BLaER1 (cell line): ENCODE results near the gene CCDC191.
A peak's percentile ranks its signal among the peaks of the same experiment; 100 is the strongest.

ENCODE experiments used
- H3K27ac ChIP-seq: shearing (Covaris generic); formaldehyde crosslinking; 2 replicates; pipeline ENCODE4 v1.8.1; 2022
- H3K27me3 ChIP-seq: shearing (Covaris generic); formaldehyde crosslinking; 2 replicates; pipeline ENCODE4 v1.8.1; 2022
- H3K36me3 ChIP-seq: shearing (Covaris generic); formaldehyde crosslinking; 2 replicates; pipeline ENCODE4 v1.8.1; 2022
- H3K4me1 ChIP-seq: shearing (Covaris generic); formaldehyde crosslinking; 2 replicates; pipeline ENCODE4 v1.8.1; 2022
- H3K4me2 ChIP-seq: shearing (Covaris generic); formaldehyde crosslinking; 2 replicates; pipeline ENCODE4 v1.8.1; 2022
- H3K4me3 ChIP-seq: shearing (Covaris generic); formaldehyde crosslinking; 2 replicates; pipeline ENCODE4 v1.8.1; 2022
- H3K9ac ChIP-seq: shearing (Covaris generic); formaldehyde crosslinking; 2 replicates; pipeline ENCODE4 v1.8.1; 2022
- H3K9me3 ChIP-seq: shearing (Covaris generic); formaldehyde crosslinking; 2 replicates; pipeline ENCODE4 v1.8.1; 2022
- H4K20me1 ChIP-seq: shearing (Covaris generic); formaldehyde crosslinking; 2 replicates; pipeline ENCODE4 v1.8.1; 2022
- Cebpa-rat ChIP-seq: shearing (Covaris generic); IDR thresholded peaks from 2 replicates; pipeline ENCODE4 v1.8.1; 2022

Gene CCDC191

GRCh38 chr3:113983544-113983943, 72.8 kb downstream of the CCDC191 start:
- Histone ChIP-seq H3K4me3 (no peak overlapping the region), H4K20me1 (no peaks in the 10 kb centered on the region), H3K9me3 (no peaks in the 10 kb centered on the region), H3K27me3 (no peaks in the 10 kb centered on the region), H3K36me3 (no peaks in the 10 kb centered on the region), H3K9ac (no peak overlapping the region), H3K4me2 (no peak overlapping the region; the same call in 1 of the 2 replicates), H3K4me1 (peaks cover 39% of the 10 kb centered on the region), H3K27ac (no peak overlapping the region)
- TF ChIP-seq Cebpa-rat, result no peak

- Histone ChIP-seq H3K9me3 (no peaks in the 10 kb centered on the region), H3K4me1 (peaks cover 44% of the 10 kb centered on the region), H3K4me2 (peak overlapping the region; percentile 14; the same call in 1 of the 2 replicates), H3K9ac (no peak overlapping the region), H3K27me3 (no peaks in the 10 kb centered on the region), H4K20me1 (no peaks in the 10 kb centered on the region), H3K36me3 (no peaks in the 10 kb centered on the region), H3K4me3 (no peak overlapping the region), H3K27ac (no peak overlapping the region)
- TF ChIP-seq Cebpa-rat, result no peak
Measured at GRCh38 chr3:113981803-113982202, 74.5 kb downstream of the CCDC191 start.

GRCh38 chr3:113979916-113980315, 76.4 kb downstream of the CCDC191 start:
- no peak for TF ChIP-seq Cebpa-rat
- Histone ChIP-seq H3K4me1 (peaks cover 26% of the 10 kb centered on the region), H3K4me2 (no peak overlapping the region), H3K4me3 (no peak overlapping the region), H3K36me3 (no peaks in the 10 kb centered on the region), H3K9me3 (peaks cover 3% of the 10 kb centered on the region; the same call in 1 of the 2 replicates), H3K27me3 (no peaks in the 10 kb centered on the region), H3K9ac (no peak overlapping the region), H4K20me1 (no peaks in the 10 kb centered on the region), H3K27ac (no peak overlapping the region)

GRCh38 chr3:113977822-113978221, 78.5 kb downstream of the CCDC191 start:
- Histone ChIP-seq H3K27ac (no peak overlapping the region), H3K36me3 (peaks cover 6% of the 10 kb centered on the region), H3K9ac (no peak overlapping the region), H3K4me3 (no peak overlapping the region), H3K9me3 (peaks cover 24% of the 10 kb centered on the region), H3K27me3 (no peaks in the 10 kb centered on the region), H3K4me1 (peaks cover 16% of the 10 kb centered on the region), H4K20me1 (no peaks in the 10 kb centered on the region), H3K4me2 (peak overlapping the region; percentile 40; the same call in 1 of the 2 replicates)
- TF ChIP-seq Cebpa-rat, result no peak

- Histone ChIP-seq H3K27ac (no peak overlapping the region), H3K9ac (no peak overlapping the region), H3K4me1 (no peaks in the 10 kb centered on the region), H3K4me2 (no peak overlapping the region), H4K20me1 (no peaks in the 10 kb centered on the region), H3K9me3 (peaks cover 18% of the 10 kb centered on the region), H3K36me3 (no peaks in the 10 kb centered on the region; the same call in 1 of the 2 replicates), H3K27me3 (no peaks in the 10 kb centered on the region), H3K4me3 (no peak overlapping the region)
- no peak for TF ChIP-seq Cebpa-rat
Measured at GRCh38 chr3:113968986-113969385, 87.3 kb downstream of the CCDC191 start.

- no peak for TF ChIP-seq Cebpa-rat
- peaks cover under 1% of the 10 kb centered on the region; the same call in 1 of the 2 replicates for H3K9me3 ChIP-seq
- H3K4me3 ChIP-seq, result no peak overlapping the region
- H3K36me3 ChIP-seq, result no peaks in the 10 kb centered on the region; the same call in 1 of the 2 replicates
- no peak overlapping the region for H3K4me2 ChIP-seq
- no peaks in the 10 kb centered on the region for H3K4me1 ChIP-seq
- H3K27me3 ChIP-seq, result no peaks in the 10 kb centered on the region
- no peaks in the 10 kb centered on the region for H4K20me1 ChIP-seq
- H3K9ac ChIP-seq, result no peak overlapping the region
- H3K27ac ChIP-seq, result no peak overlapping the region
Measured at GRCh38 chr3:113966172-113966571, 90.2 kb downstream of the CCDC191 start.

- Histone ChIP-seq H3K27me3 (no peaks in the 10 kb centered on the region), H3K36me3 (peaks cover under 1% of the 10 kb centered on the region)
- TF ChIP-seq Cebpa-rat, result no peak
Measured at GRCh38 chr3:113963879-113964278, 92.4 kb downstream of the CCDC191 start.

GRCh38 chr3:113954091-113954685, 102.1 kb downstream of the CCDC191 start:
- Histone ChIP-seq H3K4me1 (peaks cover 20% of the 10 kb centered on the region), H3K9me3 (no peaks in the 10 kb centered on the region), H3K4me3 (no peak overlapping the region), H3K27me3 (peaks cover 2% of the 10 kb centered on the region), H3K36me3 (peaks cover 13% of the 10 kb centered on the region), H3K27ac (no peak overlapping the region), H3K4me2 (peak overlapping the region; percentile 76), H4K20me1 (peaks cover 14% of the 10 kb centered on the region; the same call in 1 of the 2 replicates), H3K9ac (no peak overlapping the region)
- no peak for TF ChIP-seq Cebpa-rat

More at GRCh38 chr3:113963879-113964278, 92.4 kb downstream of the CCDC191 start:
- Histone ChIP-seq H3K9ac (no peak overlapping the region), H3K4me2 (no peak overlapping the region), H3K9me3 (no peaks in the 10 kb centered on the region), H4K20me1 (no peaks in the 10 kb centered on the region), H3K4me1 (0 out of 2 replicates have a peak, but pooled peaks cover 4% of the 10 kb centered on the region), H3K4me3 (no peak overlapping the region), H3K27ac (no peak overlapping the region)

- Histone ChIP-seq H3K36me3 (peaks cover 10% of the 10 kb centered on the region), H3K9me3 (no peaks in the 10 kb centered on the region), H3K4me1 (peaks cover 25% of the 10 kb centered on the region), H3K27ac (no peak overlapping the region), H3K4me3 (no peak overlapping the region), H3K27me3 (peaks cover 7% of the 10 kb centered on the region), H4K20me1 (peaks cover 14% of the 10 kb centered on the region; the same call in 1 of the 2 replicates), H3K9ac (no peak overlapping the region), H3K4me2 (peak overlapping the region; percentile 76)
- TF ChIP-seq Cebpa-rat, result no peak
Measured at GRCh38 chr3:113953677-113954076, 102.6 kb downstream of the CCDC191 start.

- no peak for TF ChIP-seq Cebpa-rat
- no peak overlapping the region for H3K27ac ChIP-seq
- no peaks in the 10 kb centered on the region for H3K9me3 ChIP-seq
- H4K20me1 ChIP-seq, result peaks cover 14% of the 10 kb centered on the region; the same call in 1 of the 2 replicates
- H3K4me1 ChIP-seq, result peaks cover 31% of the 10 kb centered on the region
- peaks cover 4% of the 10 kb centered on the region; the same call in 1 of the 2 replicates for H3K36me3 ChIP-seq
- H3K9ac ChIP-seq, result no peak overlapping the region
- H3K4me2 ChIP-seq, result no peak overlapping the region
- H3K27me3 ChIP-seq, result peaks cover 15% of the 10 kb centered on the region
- no peak overlapping the region for H3K4me3 ChIP-seq
Measured at GRCh38 chr3:113952921-113953320, 103.4 kb downstream of the CCDC191 start.
